ENCODE data around the gene ACTR2.
A peak's percentile ranks its signal among the peaks of the same experiment; 100 is the strongest.
"Not testable (repeated sequence)": the region's sequence is repeated elsewhere in the genome, so short reads cannot be mapped to it uniquely, and the experiment has no call there.

ACTR2 gene

DNA sequence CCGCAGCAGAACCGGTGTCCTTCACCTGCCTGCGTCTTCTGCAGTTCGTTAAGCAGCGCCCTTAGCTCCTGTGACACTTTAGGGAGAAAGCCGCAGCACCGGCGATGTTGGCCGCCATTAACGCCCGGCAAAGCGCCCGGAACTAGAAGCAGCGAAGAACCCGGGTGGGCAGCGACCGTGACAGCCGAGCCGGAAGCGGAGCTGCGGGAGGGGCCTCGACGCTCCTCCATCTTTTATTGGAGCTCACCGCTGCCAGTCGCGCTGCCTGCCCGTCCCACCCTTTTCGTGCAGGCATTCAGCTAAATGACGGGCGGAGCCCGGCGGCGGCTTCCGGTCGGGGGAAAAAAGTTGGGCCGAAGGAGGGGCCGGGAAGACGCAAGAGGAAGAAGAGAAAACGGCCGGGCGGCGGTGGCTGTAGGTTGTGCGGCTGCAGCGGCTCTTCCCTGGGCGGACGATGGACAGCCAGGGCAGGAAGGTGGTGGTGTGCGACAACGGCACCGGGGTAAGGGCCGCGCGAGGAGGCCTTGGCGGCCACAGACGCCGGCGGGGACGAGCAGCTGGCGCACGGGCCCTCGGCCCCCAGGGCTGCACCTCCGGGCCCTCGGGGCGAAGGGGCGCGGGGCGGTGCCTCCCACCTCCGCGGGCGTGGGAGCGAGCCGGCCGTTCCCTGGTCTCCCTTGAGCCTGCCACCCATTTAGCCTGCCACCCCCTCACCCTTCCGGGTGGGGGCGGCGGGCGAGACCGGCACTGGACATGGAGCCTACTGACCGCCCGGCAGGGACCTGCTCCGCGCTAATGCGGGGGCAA lies at the start of gene ACTR2:
TSS of gene ACTR2 (plus strand) at position 376 of the 807 bp plus-strand sequence. CDS start at position 455, 79 bp downstream.
- peak; percentile 90 to 92 for DNase-seq (ENCODE audit: low read depth in 2 of 2)

DNA sequence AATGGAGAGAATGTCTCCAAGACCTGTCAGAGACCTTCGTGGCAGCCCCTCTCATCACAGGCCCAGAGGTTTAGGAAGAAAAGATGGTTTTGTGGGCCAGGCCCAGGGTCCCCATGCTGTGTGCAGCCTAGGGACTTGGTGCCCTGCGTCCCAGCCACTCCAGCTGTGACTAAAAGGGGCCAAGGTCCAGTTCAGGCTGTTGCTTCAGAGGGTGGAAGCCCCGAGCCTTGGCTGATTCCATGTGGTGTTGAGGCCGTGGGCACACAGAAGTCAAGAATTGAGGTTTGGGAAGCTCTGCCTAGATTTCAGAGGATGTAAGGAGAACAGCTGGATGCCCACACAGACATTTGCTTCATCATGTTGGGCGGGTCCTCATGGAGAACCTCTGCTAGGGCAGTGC lies 45.1 kb upstream of the ACTR2 start:
- DNase-seq (ENCODE audit: low read depth in 2 of 2) = no peak

DNA sequence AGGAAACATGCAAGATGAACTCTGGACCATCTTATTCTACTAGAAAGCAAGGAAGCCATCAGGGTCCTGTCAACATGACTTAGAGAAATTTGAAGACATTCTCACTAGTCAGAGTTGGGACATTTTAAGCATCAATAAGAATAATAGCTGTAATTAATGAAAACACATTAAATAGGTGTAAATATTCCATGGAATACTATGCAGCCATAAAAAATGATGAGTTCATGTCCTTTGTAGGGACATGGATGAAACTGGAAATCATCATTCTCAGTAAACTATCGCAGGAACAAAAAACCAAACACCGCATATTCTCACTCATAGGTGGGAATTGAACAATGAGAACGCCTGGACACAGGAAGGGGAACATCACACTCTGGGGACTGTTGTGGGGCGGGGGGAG lies 44.2 kb upstream of the ACTR2 start:
- not testable (repeated sequence) for DNase-seq (ENCODE audit: low read depth in 2 of 2)

DNA sequence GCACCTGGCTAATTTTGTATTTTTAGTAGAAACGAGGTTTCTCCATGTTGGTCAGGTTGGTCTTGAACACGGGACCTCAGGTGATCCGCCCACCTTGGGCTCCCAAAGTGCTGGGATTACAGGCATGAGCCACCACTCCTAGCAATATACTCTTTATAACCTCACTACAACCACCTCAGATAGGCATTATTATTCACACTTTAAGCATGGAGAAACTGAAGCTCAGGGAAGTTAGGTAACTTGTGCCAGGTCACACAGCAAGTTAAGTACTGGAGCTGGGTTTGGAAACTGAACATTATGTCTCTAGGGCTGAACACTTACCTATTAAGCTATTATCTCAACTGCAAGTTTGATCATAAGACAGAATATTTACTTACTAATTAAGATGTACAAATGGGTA lies 42.6 kb upstream of the ACTR2 start:
- no peak for DNase-seq (ENCODE audit: low read depth in 2 of 2)

DNA sequence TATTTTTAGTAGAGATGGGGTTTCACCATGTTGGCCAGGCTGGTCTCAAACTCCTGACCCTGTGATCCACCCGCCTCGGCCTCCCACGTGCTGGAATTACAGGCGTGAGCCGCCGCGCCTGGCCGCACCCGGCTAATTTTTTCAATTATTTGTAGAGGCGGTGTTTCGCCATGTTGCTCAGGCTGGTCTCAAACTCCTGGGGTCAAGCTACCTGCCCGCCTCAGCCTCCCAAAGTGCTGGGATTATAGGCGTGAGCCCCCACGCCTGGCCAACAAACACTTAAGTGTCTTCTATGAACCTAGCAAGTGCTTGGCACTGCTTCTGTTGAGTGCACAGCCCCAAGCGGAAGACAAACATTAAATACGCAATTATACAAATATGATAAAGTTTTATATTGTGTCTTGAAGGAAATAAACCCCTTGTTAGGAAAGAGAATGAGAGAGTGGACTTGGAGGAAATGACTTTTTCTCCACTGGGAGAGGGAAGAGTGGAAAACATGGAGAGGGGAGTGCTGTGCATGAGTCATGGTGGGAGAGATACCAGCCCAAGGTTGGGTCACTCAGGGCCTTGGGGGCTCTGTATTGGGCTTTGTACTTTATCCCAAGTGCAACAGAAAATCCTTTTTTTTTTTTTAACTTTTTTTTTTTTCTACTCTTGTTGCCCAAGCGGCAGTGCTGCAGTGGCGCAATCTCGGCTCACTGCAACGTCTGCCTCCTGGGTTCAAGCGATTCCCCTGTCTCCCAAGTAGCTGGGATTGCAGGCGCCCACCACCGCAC lies 41.4 kb upstream of the ACTR2 start:
- no peak for DNase-seq (ENCODE audit: low read depth in 2 of 2)

DNA sequence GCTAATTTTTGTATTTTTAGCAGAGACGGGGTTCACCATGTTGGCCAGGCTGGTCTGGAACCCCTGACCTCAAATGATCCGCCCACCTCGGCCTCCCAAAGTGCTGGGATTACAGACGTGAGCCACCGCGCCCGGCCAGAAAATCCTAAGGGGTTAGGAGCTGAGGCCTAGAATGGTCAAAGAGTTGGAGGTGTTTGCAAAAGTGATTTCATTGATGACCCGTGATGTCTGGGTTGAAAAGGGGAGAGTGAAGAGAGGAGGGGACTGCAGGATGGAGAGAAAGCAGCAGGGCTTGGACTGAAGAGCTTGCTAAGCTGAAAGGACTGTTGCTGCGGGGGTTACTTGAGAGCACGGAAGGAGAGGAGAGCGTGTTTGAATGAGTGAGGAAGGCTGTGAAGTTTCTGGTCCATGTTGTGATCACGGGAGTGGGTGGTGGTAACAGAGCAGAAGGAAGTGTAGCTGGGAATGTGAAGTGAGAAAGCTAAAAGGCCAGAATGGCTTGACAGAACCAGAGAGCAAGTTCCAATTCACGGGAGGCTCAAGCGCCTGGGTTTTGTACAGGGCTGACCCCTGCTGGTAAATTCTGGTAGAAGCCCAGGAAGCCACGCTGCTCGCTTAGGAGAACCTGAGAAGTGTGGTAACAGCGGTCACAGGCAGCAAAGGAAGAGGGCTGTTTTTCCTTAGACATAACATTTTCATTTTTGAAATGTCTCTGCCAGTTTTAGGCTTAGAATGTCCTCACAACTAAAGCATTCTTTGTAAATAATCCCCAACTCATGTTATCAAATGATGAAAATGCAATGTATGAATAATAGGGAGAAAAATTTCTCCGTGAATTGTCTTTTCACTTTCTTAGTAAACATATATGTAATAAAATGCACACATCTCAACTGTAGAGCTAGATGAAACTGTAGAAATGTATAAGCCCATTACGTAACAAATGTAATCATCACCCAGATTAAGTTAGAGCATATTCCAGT lies 40.5 kb upstream of the ACTR2 start:
- DNase-seq (ENCODE audit: low read depth in 2 of 2) = peak; percentile 10 to 46

DNA sequence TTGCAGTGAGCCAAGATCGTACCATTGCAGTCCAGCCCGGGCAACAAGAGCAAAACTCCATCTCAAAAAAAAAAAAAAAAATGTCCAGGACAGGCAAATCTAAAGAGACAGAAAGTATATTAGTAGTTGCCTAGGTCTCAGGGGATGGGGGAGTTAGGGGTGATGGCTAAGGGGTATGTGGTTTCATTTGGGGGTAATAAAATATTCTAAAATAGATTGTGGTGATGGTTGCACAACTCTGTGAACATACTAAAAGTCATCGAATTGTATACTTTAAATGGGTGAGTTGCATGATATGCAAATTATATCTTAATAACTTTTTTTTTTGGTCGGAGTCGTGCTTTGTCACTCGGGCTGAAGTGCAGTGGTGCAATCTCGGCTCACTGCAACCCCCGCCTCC lies 34.2 kb upstream of the ACTR2 start:
- no peak for DNase-seq (ENCODE audit: low read depth in 2 of 2)

DNA sequence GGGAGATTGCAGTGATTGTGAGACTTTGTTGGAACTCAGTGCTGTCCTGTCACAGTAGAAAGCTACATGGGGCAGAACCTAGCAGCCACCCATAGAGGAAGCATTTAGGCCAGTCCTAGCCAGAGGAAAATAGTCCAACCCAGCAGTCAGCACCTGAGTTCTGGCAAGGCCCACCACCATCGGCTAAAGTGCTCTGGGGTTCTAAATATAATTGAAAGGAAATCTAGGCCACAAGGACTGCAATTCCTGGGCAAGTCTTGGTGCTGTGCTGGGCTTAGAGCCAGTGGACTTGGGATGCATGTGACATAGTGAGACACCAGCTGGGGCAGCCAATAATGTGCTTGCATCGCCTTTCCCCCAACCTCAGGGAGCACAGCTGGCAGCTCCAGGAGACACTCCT lies 28.9 kb upstream of the ACTR2 start:
- DNase-seq (ENCODE audit: low read depth in 2 of 2) = no peak

DNA sequence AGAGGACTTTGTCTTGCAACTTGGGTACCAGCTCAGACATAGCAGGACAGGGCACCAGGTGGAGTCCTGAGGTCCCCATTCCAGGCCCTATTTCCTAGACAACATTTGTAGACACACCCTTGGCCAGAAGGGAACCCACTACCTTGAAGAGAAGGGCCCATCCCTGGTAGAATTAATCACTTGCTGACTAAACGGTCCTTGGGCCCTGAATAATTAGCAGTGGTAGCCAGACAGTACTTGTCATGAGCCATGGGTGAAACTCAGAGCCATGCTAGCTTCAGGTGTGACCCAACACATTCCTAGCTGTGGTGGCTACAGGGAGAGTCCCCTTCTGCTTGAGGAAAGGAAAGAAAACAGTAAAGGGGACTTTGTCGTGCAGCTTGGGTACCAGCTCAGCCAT lies 28.5 kb upstream of the ACTR2 start:
- no peak for DNase-seq (ENCODE audit: low read depth in 2 of 2)

DNA sequence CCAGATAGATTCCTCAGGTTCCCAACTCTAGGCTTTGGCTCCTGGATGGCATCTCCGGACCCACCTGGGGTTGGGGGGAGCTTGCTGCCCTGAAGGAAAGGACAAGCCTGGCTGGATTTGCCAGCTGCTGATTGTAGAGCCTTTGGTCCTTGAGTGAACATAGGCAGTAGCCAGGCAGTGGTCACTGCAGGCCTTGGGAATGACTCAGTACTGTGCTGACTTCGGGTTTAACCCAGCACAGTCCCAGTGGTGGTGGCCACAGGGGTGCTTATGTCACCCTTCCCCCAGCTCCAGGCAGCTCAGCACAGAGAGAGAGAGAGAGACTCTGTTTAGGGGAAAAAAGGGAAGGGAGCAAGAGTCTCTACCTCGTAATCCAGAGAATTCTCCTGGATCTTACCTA lies 27.7 kb upstream of the ACTR2 start:
- DNase-seq (ENCODE audit: low read depth in 2 of 2) = no peak

DNA sequence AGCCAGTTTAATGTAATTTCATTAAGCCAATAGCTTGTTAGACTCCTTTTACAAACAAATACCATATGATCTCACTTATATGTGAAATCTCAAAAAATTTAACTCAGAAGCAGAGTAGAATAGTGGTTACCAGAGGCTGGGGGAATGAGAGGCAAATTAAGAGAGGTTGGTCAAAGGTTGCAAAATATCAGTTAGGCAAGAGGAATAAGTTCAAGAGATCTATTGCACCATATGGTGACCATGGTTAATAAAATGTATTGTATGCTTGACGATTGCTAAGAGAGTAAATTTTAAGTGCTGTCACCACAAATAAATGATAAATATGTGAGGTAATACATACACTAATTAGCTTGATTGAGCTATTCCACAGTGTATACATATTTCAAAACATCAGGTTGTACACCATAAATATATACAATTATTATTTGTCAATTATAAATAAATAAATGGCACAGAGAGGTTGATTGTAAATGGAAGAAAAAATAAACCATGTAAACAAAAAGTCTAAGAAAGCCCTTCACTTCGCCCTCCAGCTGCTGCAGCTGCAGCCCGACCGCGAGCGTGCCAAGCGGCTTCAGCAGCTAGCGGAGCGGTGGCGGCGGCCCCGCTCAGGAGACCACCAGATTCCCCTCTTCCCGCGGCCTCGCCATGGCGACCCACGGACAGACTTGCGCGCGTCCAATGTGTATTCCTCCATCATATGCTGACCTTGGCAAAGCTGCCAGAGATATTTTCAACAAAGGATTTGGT lies 23.0 kb upstream of the ACTR2 start:
- DNase-seq (ENCODE audit: low read depth in 2 of 2) = no peak

DNA sequence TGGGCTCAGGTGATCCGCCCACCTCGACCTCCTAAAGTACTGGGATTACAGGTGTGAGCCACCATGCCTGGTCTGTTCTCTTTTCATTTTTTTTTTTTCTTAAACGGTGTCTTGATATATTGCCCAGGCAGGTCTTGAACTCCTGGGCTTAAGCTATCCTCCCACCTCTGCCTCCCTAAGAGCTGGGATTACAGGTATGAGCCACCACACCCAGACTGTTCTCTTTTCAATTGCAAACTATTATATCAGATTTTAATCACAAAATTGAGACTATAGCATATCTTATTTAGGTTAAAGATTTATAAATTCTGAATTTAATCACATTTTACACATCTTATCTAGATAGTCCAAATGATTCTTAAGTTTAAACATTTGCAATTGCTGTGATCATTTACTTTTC lies 15.5 kb upstream of the ACTR2 start:
- DNase-seq (ENCODE audit: low read depth in 2 of 2) = no peak

DNA sequence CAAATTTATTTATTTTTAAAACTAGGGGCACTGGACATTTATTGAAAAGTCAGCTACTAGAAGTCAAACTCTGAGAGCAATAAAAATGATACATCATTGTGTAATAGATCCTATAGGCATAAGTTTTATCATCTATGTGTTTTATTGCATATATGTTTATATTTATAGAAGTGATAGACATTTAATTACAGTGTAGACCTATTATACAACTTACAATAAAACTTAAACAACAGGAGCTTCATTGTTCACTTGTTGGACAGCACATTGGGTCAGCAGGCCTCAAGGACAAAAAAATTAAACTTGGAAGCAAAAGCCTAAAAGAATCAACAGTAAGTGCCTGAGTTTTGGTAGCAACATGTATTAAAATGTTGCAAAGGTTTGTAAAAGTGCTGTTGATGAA lies 15.0 kb upstream of the ACTR2 start:
- DNase-seq (ENCODE audit: low read depth in 2 of 2) = no peak

DNA sequence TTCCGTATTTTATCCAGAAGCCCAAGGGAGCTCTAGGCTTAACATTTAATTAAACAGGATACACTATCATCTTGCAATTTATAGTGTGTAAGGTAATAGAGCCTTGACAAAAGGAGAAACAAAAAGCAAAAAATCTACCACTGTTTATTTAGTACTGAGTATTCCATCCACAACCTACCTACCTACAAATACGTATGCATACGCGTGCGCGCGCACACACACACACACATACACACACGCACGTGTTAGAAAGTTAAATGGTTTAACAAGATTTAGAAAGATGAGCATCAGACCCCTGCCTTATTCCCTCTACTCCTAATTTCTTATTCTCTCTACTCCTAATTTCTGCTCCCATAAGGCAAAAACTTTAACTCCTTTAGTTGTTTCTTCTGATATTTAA lies 14.6 kb upstream of the ACTR2 start:
- no peak for DNase-seq (ENCODE audit: low read depth in 2 of 2)

DNA sequence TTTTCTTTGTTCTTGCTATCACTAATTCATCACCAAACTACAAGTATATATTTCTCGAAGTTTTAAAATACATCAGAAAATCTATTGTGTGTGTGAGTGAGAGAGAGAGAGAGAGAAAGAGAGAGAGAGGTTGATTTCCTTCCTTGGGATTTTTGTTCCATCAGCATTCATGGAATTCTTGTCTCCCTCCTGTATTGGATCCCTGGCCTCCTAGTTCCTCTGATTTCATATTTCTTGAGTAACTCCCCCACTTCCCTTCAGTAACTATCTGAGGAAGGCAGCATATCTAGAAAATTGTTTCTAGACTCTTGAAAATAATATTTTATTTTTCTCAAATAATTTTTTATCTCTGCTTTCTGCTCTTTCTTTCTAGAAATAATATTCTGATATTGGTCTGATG lies 13.3 kb upstream of the ACTR2 start:
- no peak for DNase-seq (ENCODE audit: low read depth in 2 of 2)

DNA sequence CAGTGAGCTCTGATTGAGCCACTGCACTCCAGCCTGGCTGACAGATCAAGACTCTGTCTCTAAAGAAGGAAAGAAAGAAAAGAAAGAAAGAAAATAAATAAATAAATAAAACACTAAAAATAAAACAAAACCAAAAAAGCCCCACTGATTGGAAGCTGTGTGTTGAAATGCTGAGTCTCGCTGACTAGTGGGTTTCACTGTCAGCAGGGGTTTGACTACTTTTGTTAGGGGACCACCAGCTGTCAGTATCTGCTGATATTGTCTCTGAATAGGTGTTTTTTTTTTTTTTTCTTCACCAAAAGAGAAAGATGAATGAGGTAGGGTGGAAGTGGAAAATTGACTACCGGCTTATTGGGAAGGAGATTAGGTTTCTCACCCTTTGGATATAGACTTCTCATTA lies 12.8 kb upstream of the ACTR2 start:
- DNase-seq (ENCODE audit: low read depth in 2 of 2) = no peak

DNA sequence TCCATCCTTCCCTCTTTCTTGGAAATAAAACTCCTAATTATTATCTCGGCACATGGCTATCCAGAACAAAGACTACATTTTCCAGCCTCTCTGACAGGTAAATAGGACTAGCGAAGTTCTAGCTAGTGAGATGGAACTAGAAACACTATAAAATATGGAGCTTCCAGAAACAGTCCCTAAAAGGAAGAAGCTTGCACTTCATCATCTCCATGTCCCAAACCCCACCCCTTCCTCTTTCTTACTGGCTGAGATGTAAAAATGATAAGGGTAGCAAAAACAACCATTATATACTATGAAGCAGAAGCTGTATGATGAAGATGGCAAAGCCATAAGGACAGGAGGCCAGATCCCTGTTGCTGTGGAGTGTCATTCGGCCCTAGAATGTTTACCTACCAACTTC lies 11.7 kb upstream of the ACTR2 start:
- DNase-seq (ENCODE audit: low read depth in 2 of 2) = no peak

DNA sequence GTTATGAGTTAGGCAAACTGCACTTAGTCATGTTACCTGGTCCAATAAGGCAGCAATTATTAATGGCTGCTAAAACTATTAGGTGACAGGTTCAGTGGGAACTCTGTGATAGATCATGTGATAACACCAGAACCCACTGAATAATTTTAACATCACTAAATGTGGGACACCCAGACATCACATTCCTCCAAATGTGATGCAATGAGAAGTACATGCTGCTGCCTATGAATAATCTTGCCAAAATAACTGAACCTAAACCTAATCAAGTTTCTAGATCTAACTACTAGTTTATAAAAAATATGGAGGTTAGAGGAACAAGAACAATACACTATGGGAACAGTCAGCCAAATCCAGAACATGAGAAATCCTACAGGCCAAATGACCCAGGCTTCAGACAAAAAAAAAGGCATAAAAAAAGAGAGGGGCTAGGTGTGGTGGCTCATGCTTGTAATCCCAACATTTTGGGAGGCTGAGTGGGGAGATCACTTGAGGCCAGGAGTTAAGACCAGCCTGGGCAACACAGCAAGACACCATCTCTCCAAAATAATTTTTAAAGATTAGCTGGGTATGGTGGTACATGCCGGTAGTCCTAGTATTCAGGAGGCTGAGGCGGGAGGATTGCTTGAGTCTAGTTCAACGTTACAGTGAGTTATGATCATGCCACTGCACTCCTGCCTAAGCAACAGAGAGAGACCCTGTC lies 7.0 kb upstream of the ACTR2 start:
- DNase-seq (ENCODE audit: low read depth in 2 of 2) = no peak

DNA sequence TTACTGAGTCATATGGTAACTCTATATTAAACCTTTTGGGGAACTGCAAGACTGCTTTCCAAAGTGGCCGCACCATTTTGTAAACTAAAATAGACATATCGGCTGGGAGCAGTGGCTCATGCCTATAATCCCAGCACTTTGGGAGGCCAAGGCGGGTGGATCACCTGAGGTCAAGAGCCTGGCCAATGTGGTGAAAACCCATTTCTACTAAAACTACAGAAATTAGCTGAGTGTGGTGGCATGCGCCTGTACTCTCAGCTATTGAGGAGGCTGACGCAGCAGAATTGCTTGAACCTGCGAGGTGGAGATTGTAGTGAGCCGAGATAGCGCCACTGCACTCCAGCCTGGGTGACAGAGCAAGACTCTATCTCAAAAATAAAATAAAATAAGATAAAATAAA lies 6.4 kb upstream of the ACTR2 start:
- not testable (repeated sequence) for DNase-seq (ENCODE audit: low read depth in 2 of 2)

DNA sequence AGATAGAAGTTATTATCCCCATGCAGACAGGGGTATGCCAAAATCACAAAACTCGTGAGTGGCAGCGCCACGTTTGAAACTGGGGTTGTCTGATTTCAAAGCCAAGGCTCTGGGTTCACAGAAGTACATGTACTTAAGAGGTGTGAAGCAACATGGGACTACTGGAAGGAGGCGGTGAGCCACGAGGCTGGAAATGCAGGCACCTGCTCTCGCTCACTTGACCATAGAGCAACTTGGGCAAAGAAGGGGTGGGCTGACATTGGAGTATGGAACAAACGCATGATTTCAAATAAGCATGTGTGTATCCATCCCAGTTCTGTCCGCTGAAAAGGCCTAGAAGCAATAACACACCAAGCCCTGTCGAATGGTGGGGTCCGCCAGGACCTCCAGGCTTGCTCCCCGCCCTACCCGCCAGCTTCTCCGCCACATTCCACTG lies 593 bp upstream of the ACTR2 start:
- no peak for DNase-seq (ENCODE audit: low read depth in 2 of 2)
